ENCODE results near the gene CAND2. TPM values are rescaled to one million over a fixed set of nuclear protein-coding genes. Genes with fewer than 3 reads are reported as not detected.

Gene CAND2
- total and polyA plus RNA-seq, 9 of the 15 experiments (the other 6 are each of a cell fraction or from before 2014, with no cell fraction given): 0.91 to 14.9 (median 4.3) TPM

DNA sequence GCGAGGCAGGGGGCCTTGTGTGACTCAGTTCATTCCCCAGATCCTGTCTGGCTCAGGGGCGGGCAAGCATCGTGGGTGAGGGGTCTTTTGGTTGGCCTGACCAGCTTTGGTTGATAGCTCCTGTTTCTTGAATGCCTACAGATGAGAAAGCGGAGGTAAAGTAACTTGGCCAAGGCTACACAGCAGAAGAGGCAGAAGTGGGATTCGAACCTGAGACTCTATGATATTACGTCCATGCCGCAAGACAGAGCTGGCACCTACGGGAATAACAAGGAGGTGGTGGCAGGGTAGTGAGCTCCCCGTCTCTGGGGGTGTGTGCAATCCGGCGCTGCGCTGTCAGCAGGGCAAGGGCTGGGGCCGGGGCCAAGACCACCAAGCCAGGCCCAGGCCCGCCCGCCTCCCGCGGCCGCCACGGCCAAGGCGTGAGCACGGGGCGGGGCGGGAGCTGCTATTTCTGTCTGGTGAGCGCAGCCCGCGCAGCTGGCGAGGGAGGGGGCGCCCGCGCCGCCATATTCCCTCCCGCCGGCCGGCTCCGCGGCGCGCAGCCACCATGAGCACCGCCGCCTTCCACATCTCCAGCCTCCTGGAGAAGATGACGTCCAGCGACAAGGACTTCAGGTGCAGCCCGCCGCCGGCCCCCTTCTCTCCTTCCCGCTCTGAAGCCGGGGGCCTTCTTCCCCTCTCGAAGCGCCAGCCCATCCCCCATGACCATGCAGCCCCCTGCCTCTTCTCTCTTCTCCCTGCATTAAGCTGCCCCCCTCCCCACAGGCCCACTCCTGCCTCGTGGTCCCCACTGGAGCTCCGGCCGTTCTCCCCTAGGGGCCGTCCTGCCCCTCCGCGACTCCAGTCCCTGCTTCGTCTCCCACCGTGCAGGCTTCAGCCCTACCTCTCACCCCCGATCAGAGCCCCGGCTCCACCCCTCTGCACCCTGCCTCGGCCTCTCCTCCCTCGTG, at the start of gene CAND2 (continued):
- TF ChIP-seq SMARCB1 (IDR thresholded peaks at IDR 0.05; ENCODE audit: insufficient read length, low read depth) (no peak), ZNF41 (CRISPR knock-in tag; conservative IDR thresholded peaks at IDR 0.05) (no peak), BHLHE40 (IDR thresholded peaks at IDR 0.05; ENCODE audit: low read length) (peak; percentile 72), CC2D1A (IDR thresholded peaks at IDR 0.05) (no peak), MED1 (CRISPR knock-in tag; IDR thresholded peaks at IDR 0.05; ENCODE audit: borderline replicate concordance) (no peak), ZNF778 (CRISPR knock-in tag; IDR thresholded peaks at IDR 0.05) (no peak), SMARCE1 (IDR thresholded peaks at IDR 0.05) (no peak; the same call in 1 of the 2 replicates), ZFP36 (IDR thresholded peaks at IDR 0.05; ENCODE audit: low read depth, low read length, partially characterized antibody) (peak; percentile 71), TAF9B (IDR thresholded peaks at IDR 0.05; ENCODE audit: partially characterized antibody) (no peak), U2AF2 (optimal IDR thresholded peaks at IDR 0.05; ENCODE audit: low read depth, low read length) (no peak), BCL6 (CRISPR knock-in tag; IDR thresholded peaks at IDR 0.05) (no peak), HLTF (IDR thresholded peaks at IDR 0.05) (0 out of 2 replicates have a peak, but pooled peaks have one; percentile 27), ELF2 (CRISPR knock-in tag; IDR thresholded peaks at IDR 0.05) (no peak), ZNF165 (CRISPR knock-in tag; IDR thresholded peaks at IDR 0.05; ENCODE audit: borderline replicate concordance) (no peak), MTF1 (CRISPR knock-in tag; IDR thresholded peaks at IDR 0.05; ENCODE audit: borderline replicate concordance) (no peak), ZKSCAN3 (CRISPR knock-in tag; IDR thresholded peaks at IDR 0.05) (no peak), MCM7 (IDR thresholded peaks at IDR 0.05) (no peak), SRSF9 (IDR thresholded peaks at IDR 0.05; ENCODE audit: borderline replicate concordance, low read depth, low read length) (no peak), CBX1 (IDR thresholded peaks at IDR 0.05; ENCODE audit: low read depth) (peak; percentile 84; the same call in 1 of the 2 replicates)
- TF ChIP-seq, protein P1, sequence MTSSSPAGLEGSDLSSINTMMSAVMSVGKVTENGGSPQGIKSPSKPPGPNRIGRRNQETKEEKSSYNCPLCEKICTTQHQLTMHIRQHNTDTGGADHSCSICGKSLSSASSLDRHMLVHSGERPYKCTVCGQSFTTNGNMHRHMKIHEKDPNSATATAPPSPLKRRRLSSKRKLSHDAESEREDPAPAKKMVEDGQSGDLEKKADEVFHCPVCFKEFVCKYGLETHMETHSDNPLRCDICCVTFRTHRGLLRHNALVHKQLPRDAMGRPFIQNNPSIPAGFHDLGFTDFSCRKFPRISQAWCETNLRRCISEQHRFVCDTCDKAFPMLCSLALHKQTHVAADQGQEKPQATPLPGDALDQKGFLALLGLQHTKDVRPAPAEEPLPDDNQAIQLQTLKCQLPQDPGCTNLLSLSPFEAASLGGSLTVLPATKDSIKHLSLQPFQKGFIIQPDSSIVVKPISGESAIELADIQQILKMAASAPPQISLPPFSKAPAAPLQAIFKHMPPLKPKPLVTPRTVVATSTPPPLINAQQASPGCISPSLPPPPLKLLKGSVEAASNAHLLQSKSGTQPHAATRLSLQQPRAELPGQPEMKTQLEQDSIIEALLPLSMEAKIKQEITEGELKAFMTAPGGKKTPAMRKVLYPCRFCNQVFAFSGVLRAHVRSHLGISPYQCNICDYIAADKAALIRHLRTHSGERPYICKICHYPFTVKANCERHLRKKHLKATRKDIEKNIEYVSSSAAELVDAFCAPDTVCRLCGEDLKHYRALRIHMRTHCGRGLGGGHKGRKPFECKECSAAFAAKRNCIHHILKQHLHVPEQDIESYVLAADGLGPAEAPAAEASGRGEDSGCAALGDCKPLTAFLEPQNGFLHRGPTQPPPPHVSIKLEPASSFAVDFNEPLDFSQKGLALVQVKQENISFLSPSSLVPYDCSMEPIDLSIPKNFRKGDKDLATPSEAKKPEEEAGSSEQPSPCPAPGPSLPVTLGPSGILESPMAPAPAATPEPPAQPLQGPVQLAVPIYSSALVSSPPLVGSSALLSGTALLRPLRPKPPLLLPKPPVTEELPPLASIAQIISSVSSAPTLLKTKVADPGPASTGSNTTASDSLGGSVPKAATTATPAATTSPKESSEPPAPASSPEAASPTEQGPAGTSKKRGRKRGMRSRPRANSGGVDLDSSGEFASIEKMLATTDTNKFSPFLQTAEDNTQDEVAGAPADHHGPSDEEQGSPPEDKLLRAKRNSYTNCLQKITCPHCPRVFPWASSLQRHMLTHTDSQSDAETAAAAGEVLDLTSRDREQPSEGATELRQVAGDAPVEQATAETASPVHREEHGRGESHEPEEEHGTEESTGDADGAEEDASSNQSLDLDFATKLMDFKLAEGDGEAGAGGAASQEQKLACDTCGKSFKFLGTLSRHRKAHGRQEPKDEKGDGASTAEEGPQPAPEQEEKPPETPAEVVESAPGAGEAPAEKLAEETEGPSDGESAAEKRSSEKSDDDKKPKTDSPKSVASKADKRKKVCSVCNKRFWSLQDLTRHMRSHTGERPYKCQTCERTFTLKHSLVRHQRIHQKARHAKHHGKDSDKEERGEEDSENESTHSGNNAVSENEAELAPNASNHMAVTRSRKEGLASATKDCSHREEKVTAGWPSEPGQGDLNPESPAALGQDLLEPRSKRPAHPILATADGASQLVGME (CRISPR knock-in tag; IDR thresholded peaks at IDR 0.05): no peak
- TF ChIP-seq, protein P2, sequence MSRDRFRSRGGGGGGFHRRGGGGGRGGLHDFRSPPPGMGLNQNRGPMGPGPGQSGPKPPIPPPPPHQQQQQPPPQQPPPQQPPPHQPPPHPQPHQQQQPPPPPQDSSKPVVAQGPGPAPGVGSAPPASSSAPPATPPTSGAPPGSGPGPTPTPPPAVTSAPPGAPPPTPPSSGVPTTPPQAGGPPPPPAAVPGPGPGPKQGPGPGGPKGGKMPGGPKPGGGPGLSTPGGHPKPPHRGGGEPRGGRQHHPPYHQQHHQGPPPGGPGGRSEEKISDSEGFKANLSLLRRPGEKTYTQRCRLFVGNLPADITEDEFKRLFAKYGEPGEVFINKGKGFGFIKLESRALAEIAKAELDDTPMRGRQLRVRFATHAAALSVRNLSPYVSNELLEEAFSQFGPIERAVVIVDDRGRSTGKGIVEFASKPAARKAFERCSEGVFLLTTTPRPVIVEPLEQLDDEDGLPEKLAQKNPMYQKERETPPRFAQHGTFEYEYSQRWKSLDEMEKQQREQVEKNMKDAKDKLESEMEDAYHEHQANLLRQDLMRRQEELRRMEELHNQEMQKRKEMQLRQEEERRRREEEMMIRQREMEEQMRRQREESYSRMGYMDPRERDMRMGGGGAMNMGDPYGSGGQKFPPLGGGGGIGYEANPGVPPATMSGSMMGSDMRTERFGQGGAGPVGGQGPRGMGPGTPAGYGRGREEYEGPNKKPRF (IDR thresholded peaks at IDR 0.05; ENCODE audit: low read depth, low read length): no peak

Measured in K562 (cell line).